ENCODE results near the gene LYG2. TPM values are rescaled to one million over a fixed set of nuclear protein-coding genes. Genes with fewer than 3 reads are reported as not detected.

LYG2 gene
- total and polyA plus RNA-seq, 4 donors = 0.31 TPM; not detected in 3

DNA sequence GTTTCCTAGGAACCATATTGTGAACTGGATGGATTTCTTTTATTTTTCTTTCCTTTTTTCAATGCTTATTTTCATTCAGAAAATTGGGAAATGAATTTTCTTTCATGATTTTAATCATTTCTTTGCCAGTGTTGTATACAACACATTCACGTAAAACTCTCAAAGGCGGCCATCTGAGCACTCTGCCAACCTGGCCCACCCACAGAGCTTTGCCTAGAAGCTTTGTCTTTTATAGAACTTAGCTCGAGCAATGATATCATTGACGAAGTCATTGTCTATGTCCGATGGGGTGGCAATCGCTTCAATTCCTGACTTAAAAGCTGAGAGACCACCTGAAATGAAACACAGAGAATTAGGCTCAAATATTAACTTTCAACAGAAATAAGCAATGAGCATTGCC lies 13.3 kb downstream of the LYG2 start:
- H3K36me3 ChIP-seq (ENCODE audit: control insufficient read depth in 4 of 4, insufficient read depth in 3 of 4, low read depth in 1 of 4, low read length in 3 of 4) = no peaks in the 10 kb centered on the region
- H3K4me1 ChIP-seq (ENCODE audit: control insufficient read depth in 4 of 4, insufficient read depth in 4 of 4, low read length in 3 of 4) = no peaks in the 10 kb centered on the region
- no peaks in the 10 kb centered on the region for H3K9me3 ChIP-seq (ENCODE audit: control insufficient read depth in 4 of 4, low read length in 3 of 4)
- WGBS = over 99% methylated on average over 6 of the region's 6 CpGs
- H3K4me3 ChIP-seq (ENCODE audit: low read depth in 1 of 3, low read length in 3 of 3) = no peak overlapping the region
- no peak overlapping the region for H3K27ac ChIP-seq (ENCODE audit: low read depth in 1 of 2, low read length in 2 of 2)
- no peak for DNase-seq (ENCODE audit: low spot score)
- no peak for TF ChIP-seq JUND (IDR thresholded peaks at IDR 0.05)
- TF ChIP-seq SP1 (IDR thresholded peaks at IDR 0.05) = no peak
- no peak for TF ChIP-seq TAF1 (conservative IDR thresholded peaks at IDR 0.05)
- no peak for TF ChIP-seq ATF3 (IDR thresholded peaks at IDR 0.05)
- TF ChIP-seq FOXA2 (IDR thresholded peaks at IDR 0.05) = no peak
- no peak for TF ChIP-seq RAD21 (IDR thresholded peaks at IDR 0.05)
- TF ChIP-seq EGR1 (IDR thresholded peaks at IDR 0.05; ENCODE audit: low read depth in 2 of 2) = no peak
- no peak for TF ChIP-seq NR2F2 (IDR thresholded peaks at IDR 0.05)
- no peak for TF ChIP-seq GABPA (IDR thresholded peaks at IDR 0.05 in 1 of 2, conservative IDR thresholded peaks at IDR 0.05 in 1 of 2)
- no peak for TF ChIP-seq ZBTB33 (IDR thresholded peaks at IDR 0.05)
- no peak for TF ChIP-seq FOXA1 (IDR thresholded peaks at IDR 0.05)
- TF ChIP-seq RXRA (IDR thresholded peaks at IDR 0.05) = no peak
- TF ChIP-seq, protein P1, sequence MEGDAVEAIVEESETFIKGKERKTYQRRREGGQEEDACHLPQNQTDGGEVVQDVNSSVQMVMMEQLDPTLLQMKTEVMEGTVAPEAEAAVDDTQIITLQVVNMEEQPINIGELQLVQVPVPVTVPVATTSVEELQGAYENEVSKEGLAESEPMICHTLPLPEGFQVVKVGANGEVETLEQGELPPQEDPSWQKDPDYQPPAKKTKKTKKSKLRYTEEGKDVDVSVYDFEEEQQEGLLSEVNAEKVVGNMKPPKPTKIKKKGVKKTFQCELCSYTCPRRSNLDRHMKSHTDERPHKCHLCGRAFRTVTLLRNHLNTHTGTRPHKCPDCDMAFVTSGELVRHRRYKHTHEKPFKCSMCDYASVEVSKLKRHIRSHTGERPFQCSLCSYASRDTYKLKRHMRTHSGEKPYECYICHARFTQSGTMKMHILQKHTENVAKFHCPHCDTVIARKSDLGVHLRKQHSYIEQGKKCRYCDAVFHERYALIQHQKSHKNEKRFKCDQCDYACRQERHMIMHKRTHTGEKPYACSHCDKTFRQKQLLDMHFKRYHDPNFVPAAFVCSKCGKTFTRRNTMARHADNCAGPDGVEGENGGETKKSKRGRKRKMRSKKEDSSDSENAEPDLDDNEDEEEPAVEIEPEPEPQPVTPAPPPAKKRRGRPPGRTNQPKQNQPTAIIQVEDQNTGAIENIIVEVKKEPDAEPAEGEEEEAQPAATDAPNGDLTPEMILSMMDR (IDR thresholded peaks at IDR 0.05; ENCODE audit: low read depth, low read length, missing input control) = no peak
- TF ChIP-seq REST (IDR thresholded peaks at IDR 0.05) = no peak
- TF ChIP-seq YY1 (IDR thresholded peaks at IDR 0.05) = no peak
- TF ChIP-seq MAX (IDR thresholded peaks at IDR 0.05) = no peak
- no peak for TF ChIP-seq HNF4A (conservative IDR thresholded peaks at IDR 0.05)
- TF ChIP-seq HNF4G (IDR thresholded peaks at IDR 0.05) = no peak
- H3K27me3 ChIP-seq (ENCODE audit: control insufficient read depth in 4 of 4, insufficient read depth in 4 of 4, low read length in 3 of 4) = no peaks in the 10 kb centered on the region
- H3K9ac ChIP-seq (ENCODE audit: low read depth in 1 of 2, low read length in 2 of 2) = no peak overlapping the region
